Mucosa of descending colon (tissue), 3 donors: Measurements from ENCODE around the gene PDE4B. TPM values are rescaled to one million over a fixed set of nuclear protein-coding genes. Genes with fewer than 3 reads are reported as not detected.
A peak's percentile ranks its signal among the peaks of the same experiment; 100 is the strongest.

Experiments
- ATAC-seq: fragments of 200-7000 bp; cut with Tn5 transposase; one replicate; pipeline ENCODE4 v1.9.1; 2020; ENCODE audit warnings: mild to moderate bottlenecking, moderate library complexity
- DNase-seq, 3 donors: peaks; one replicate each; pipeline ENCODE4 v3.0.0-alpha.2; 2020
- H3K36me3 ChIP-seq: fragments of 200-600 bp; one replicate; pipeline ENCODE4 v1.8.0; 2021; ENCODE audit warnings: low read depth, mild to moderate bottlenecking
- H3K4me1 ChIP-seq: fragments of 200-600 bp; one replicate; pipeline ENCODE4 v1.8.0; 2021; ENCODE audit warnings: low read depth, mild to moderate bottlenecking
- H3K4me3 ChIP-seq: fragments of 200-600 bp; one replicate; pipeline ENCODE4 v1.8.0; 2021; ENCODE audit warnings: mild to moderate bottlenecking
- H3K9me3 ChIP-seq: fragments of 200-600 bp; one replicate; pipeline ENCODE4 v1.8.0; 2021; ENCODE audit warnings: mild to moderate bottlenecking
- CTCF ChIP-seq: fragments of 200-600 bp; IDR thresholded peaks from one replicate; pipeline ENCODE4 v1.8.0; 2022; ENCODE audit warnings: antibody characterized with exemption, mild to moderate bottlenecking
- intact Hi-C, 2 donors: fragments of 100-400 bp; cut with DNase I in 1 of 2; cut with micrococcal nuclease in 1 of 2; formaldehyde crosslinking; loops; one replicate each; pipeline versions ENCODE4 v1.11.0 to v1.11.1; 2022; cut with DNase I, micrococcal nuclease
- total RNA-seq, 3 donors: library from RNA; stranded (reverse); fragmentation: NEBNext Ultra II Directional in 2 of 3; extraction: Animal tissue kit (Norgen Biotek cat#: 25700) in 2 of 3; gene quantifications; one replicate each; pipeline versions ENCODE4 v1.2.1 to v1.2.4, GENCODE V29; 2021 to 2023
- donor health status: DM: no; HTN: no; CAD: no; lungs with moderate emphysema.
- donor health status: DM: no; HTN: no; CAD: no.
- donor health status: DM: no; HTN: yes; CAD: no.

The PDE4B gene
- total RNA-seq, 3 donors from 2014 or later: 3.4 to 6.6 (median 4.9) TPM

DNA sequence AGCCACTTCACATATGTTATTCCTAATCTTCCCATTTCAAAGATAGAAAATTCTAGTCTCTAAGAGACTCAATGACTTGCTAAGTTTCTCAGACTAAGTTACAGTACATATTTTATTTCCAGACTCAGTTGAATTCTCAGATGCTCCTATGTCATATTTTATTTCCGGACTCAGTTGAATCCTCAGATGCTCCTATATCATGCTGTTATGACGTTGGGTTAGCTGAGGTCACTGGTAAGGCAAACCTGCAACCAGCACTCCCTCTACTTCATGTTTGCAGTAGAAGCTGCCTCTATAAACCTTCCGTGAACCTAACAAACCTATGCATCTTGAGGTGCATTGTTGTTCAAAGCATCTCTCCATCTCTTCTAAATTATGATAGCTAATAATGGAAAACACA lies 554.2 kb downstream of the PDE4B start:
- H3K4me3 ChIP-seq: no peak overlapping the region
- intact Hi-C loops: no loop called here
- H3K36me3 ChIP-seq: no peaks in the 10 kb centered on the region
- H3K9me3 ChIP-seq: no peaks in the 10 kb centered on the region
- no peak for TF ChIP-seq CTCF
- ATAC-seq: no peak
- no peak for DNase-seq
- peaks cover 4% of the 10 kb centered on the region for H3K4me1 ChIP-seq

GRCh38 chr1:66348776-66349175 lies 556.1 kb downstream of the PDE4B start:
- H3K9me3 ChIP-seq: no peaks in the 10 kb centered on the region
- no peak overlapping the region for H3K4me3 ChIP-seq
- intact Hi-C loops: no loop called here
- DNase-seq: no peak
- TF ChIP-seq CTCF: no peak
- H3K4me1 ChIP-seq: peaks cover 16% of the 10 kb centered on the region
- ATAC-seq: no peak
- no peaks in the 10 kb centered on the region for H3K36me3 ChIP-seq

DNA sequence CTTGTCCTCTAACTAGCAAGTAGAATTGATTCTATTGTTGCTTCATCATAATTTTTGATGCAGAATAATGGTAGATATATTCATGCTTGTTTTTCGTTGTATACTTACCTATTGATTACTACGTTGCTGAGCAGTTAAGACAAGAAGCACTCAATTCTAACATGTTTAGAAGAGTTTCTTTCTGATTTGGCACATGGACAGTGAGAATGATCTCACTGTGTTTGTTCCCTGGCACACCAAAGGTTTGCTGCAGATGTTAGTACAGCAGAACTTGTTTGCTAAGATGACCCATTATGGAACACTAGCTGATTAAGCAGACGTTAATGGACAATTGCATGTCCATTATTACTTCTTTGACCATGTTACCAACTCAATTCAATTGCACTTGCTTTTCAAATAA lies 556.5 kb downstream of the PDE4B start:
- H3K9me3 ChIP-seq: no peaks in the 10 kb centered on the region
- DNase-seq (no peak), ATAC-seq (no peak)
- H3K4me1 ChIP-seq: peaks cover 16% of the 10 kb centered on the region
- TF ChIP-seq CTCF: no peak
- intact Hi-C loops: no loop called here
- H3K36me3 ChIP-seq: no peaks in the 10 kb centered on the region
- no peak overlapping the region for H3K4me3 ChIP-seq

DNA sequence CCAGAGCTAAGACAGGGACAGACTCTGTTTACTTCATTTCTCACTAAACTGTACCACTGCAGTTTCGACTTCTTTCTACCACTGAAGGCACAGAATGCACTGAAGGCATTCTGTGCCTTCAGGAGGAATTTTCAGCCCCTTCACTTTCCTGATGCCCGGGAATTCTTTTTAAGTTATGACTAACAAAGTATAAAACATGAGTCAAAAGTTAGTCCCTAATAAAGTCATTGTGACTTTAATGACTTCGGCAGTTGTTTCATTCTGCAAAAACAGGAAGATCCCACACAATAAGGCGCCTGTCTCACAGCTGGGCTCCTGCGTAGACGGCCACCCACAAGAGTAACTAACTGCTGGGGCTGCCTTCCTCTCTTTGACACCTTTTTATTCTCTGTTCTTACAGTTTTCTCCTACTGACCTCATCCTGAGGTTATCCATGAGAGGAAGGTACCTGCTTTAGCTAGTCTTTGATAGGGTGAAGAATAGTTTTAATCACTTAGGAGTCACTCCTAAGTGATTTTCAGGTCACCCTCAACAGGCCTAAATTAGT lies 557.4 kb downstream of the PDE4B start:
- Histone ChIP-seq H3K4me3 (no peak overlapping the region), H3K9me3 (no peaks in the 10 kb centered on the region), H3K36me3 (no peaks in the 10 kb centered on the region), H3K4me1 (peaks cover 16% of the 10 kb centered on the region)
- ATAC-seq (peak; percentile 85), DNase-seq (peak; percentile 41 to 67 (median 60))
- intact Hi-C loops: no loop called here
- TF ChIP-seq CTCF: no peak

DNA sequence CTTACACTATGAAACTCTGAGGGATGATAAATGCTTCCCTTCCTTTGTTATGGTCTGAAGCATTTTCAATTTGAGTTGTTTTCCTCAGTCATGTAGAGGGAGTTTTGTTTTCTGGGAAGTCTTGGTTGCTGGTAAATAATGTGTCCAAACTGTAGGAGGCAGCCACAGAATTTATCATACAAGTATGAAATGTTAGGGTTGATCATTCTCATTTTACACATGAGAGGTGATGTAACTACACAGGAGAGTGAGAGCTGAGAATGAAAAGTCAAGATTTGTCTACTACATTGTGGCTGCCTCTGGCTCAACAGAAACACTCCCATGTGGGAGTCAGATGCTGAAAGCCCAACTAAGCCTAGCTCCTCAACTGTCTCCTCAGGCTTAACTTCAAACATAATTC lies 558.8 kb downstream of the PDE4B start:
- Histone ChIP-seq H3K9me3 (no peaks in the 10 kb centered on the region), H3K4me3 (no peak overlapping the region), H3K36me3 (no peaks in the 10 kb centered on the region), H3K4me1 (peaks cover 16% of the 10 kb centered on the region)
- intact Hi-C loops: no loop called here
- no peak for DNase-seq
- peak; percentile 6 for ATAC-seq
- no peak for TF ChIP-seq CTCF

GRCh38 chr1:66351913-66352312 lies 559.2 kb downstream of the PDE4B start:
- DNase-seq (peak in 1 of 3 donors; percentile 14), ATAC-seq (peak; percentile 75)
- Histone ChIP-seq H3K9me3 (no peaks in the 10 kb centered on the region), H3K36me3 (no peaks in the 10 kb centered on the region), H3K4me3 (no peak overlapping the region), H3K4me1 (peaks cover 16% of the 10 kb centered on the region)
- no peak for TF ChIP-seq CTCF
- intact Hi-C loops: no loop called here
